GM12873 (cell line): ENCODE results near the gene ESPL1.

ENCODE experiments used
- TF ChIP-seq, protein P1 (sequence below): IDR thresholded peaks from 2 replicates; pipeline ENCODE4 v1.5.1; 2012; ENCODE audit warnings: low read depth, mild to moderate bottlenecking, moderate library complexity, low read length, control low read depth; ENCODE audit not compliant: insufficient read depth; ENCODE audit errors: missing control alignments

The ESPL1 gene

DNA sequence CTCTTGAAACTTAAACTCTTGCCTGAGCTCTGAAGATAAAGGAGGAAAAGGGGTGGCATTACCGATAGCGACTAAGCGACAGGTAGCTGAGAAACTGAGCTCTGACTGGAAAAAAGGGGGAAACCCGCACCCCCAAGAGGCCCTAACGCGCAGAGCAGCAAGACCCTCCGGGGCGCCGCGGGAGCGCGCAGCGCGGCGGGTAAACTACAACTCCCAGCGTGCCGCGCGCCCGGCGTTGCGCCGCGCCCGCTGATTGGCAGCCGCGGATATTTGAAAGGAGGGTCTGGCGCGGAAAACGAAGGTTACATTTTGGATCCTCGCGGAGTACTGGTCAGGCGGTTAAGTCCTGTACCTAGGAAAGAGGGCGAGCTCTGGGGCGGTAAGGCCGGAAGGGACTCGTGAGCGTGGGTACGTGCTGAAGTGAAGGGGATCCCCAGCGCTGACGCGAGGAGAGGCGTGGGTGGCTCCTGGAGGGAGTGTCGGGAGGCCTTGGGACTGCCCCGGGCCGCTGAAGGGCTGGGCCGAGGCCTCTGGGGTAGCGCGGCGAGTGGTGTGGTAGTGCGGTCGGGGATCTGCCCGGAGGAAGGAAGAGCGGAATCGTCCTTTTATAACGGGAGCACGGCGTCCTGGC lies at the start of gene ESPL1:
ESPL1 (plus strand) TSS at position 301 of the 631 bp plus-strand sequence. CDS start 468 bp downstream, outside the sequence.
- TF ChIP-seq, protein P1, sequence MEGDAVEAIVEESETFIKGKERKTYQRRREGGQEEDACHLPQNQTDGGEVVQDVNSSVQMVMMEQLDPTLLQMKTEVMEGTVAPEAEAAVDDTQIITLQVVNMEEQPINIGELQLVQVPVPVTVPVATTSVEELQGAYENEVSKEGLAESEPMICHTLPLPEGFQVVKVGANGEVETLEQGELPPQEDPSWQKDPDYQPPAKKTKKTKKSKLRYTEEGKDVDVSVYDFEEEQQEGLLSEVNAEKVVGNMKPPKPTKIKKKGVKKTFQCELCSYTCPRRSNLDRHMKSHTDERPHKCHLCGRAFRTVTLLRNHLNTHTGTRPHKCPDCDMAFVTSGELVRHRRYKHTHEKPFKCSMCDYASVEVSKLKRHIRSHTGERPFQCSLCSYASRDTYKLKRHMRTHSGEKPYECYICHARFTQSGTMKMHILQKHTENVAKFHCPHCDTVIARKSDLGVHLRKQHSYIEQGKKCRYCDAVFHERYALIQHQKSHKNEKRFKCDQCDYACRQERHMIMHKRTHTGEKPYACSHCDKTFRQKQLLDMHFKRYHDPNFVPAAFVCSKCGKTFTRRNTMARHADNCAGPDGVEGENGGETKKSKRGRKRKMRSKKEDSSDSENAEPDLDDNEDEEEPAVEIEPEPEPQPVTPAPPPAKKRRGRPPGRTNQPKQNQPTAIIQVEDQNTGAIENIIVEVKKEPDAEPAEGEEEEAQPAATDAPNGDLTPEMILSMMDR: peak; percentile 60

DNA sequence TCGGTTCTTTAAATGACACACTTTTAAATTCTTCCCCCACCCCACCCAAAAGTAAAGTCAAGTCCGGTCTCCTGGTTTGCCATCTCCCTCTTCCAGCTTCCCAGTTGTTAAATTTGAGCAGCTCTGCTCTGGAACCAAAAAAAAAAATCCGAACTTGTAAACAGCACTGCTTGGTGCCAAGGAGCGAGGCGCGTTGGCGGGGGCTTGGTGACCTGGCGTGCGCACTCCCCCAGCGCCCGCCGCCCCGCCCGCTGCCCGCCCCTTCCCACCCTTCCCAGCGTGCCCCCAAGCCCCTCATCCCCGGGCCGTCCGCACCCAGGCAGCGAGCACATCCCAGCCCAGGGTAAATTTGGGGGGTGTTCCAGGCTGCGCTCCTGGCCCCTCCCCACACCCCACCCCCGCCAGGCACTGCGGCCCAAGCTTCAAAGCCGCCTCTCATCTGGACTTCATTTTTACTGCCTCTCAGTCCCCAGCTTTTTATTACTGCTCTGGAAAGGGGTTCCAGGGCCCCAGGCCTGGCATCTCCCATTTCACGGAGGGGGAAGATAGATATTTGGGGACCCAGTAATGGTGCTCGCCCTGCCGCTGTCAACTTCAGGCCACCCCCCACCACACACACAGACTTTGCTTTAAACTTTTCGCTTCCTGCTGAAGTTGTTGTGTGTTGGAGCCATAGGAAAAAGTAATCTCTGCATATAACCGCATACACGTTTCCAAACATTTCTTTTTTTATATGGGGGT lies 49.4 kb upstream of the ESPL1 start:
- TF ChIP-seq, protein P1: no peak

DNA sequence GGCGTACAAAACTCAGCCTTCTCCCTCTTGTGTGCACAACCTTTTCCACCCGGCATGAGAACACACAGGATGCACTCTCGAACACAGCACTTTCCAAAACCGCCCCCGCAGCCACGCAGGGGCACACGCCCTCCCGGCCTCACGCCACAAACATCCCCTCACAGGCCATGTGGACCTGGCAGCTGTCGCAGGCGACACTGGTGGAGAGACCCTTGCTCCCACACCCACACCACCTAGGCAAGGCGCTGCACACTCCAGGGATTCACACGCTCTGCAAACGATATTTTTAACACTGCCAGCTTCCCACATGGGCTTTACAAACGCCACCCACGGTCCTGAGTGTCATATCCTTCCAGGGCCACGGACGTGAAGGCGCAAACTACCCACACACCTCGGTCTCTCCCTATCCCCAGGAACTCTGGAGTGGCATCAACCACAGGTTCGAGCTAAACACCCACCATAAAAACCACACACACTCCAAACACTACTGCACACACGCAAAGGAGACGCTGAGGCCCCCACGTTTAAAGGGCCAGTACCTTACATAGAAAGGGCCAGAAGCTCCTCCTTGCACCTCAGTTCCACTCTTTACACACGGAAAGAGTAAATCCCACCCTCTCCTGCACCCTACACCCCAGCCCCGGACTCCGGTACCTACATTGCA lies 48.7 kb upstream of the ESPL1 start:
- TF ChIP-seq, protein P1: no peak

DNA sequence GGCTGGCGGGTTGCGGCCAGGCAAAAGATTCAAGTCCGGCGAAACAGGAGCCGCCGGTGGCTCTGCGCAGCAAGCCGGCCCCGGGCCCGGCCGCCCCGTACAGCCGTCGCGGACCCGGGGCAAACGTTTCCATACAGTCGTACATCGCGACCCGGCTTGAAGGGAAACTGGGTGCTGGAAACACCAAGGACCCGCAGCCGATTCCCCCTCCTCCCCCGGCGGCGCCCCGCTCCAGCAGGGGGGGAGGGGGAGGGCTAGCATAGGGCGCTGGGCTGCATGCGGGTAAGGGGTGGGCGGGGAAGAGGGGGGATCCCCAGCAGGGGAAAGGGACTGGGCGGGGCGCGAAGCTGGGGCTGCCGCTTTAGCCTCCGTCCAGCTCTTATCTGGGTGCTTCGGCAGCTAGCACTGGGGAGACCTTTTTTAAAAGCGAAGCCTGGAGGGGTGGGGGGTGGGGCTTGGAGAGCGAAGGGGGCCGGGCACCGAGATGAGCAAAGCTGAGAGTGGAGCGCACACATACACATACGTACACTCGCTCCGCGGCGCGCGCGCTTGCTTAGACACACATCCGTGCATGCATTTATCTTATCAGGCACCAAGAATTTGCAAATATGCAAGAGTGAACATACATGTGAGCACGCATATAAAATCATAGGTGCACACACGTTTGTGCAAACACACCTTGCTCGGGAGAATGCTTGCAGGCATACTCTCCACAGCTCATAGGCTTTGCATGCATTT lies 48.0 kb upstream of the ESPL1 start:
- TF ChIP-seq, protein P1: no peak

DNA sequence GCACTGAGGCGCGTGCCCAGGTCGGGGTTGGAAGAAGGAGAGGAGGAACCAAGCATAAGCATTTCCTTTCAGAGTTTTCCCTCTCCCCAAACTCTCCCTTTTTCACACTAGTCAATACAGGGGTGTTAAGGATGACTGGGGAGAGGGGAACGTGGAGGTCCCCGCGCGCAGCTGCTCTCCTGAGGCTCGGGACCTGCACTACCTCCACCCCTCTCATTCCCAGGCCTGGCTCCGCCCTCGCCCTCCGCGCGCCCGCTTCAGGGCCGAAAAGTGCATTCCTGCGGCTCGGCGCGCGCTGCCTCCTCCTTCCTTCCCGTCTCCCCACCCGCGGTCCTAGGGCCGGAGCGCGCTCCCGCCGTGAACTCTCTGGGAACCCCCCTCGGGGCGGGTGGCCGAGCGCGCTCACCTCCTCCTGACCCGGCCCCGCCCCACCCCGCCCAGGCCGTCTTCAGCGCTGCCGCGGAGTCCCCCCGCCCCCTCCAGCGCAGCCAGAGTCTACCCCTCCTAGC lies 47.4 kb upstream of the ESPL1 start:
- TF ChIP-seq, protein P1: no peak

DNA sequence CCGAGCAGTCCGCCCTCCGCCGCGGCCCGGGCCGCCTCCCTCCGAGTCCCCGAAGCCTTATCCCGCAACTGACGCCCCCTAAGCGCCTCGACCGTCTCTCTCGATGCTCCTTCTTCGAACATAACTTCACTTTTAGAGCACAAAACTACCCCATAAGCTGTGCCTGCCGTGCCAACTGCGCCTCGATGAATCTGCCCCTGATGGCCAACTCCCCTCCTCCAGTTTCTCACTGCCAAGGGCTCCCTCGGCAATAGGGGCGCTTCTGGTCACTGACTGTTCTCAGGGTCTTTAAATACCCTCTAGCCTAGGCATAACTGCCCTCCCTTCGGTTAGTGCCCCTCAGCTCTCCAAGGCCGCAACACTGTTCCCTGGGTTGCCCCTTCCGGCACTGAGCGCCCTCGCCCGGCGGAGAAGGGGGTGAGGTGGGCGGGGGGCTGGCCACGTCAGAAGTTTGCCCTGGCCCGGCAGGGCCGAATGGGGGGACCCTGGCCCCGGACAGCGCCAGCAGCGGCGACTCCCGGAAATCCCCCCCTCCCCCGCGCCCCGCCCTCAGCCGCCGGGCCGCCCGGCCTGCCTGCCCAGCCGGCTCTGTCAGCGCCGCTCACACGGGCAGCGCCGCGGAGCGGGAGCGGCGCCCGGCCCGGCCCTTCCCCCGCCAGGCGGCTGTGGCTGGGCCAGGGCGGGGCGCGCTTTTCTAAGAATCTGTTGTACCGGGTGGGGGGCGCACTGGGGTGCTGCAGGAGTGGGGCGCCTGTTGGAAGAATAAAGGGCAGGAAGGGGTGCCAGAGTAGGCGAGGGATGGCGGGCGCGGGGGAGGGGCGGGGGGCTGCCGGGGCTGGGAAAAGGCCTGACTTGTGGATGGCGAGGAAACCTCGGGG lies 46.7 kb upstream of the ESPL1 start:
- TF ChIP-seq, protein P1: peak; percentile 29
